OCI-LY7 (cell line): Measurements from ENCODE around the gene RNF157. TPM values are rescaled to one million over a fixed set of nuclear protein-coding genes. Genes with fewer than 3 reads are reported as not detected.
"Not testable (repeated sequence)": the region's sequence is repeated elsewhere in the genome, so short reads cannot be mapped to it uniquely, and the experiment has no call there.

ENCODE experiments used
- BruUV-seq: library from RNA; stranded (reverse); fragments of 400-500 nt; replicated peaks from 2 replicates; lab custom pipeline; 2021; lab: Mats Ljungman, UMichigan
- CTCF ChIA-PET: fragments of 300-600 bp; sonication (Branson Sonifier 250); formaldehyde crosslinking; loops from one replicate; lab custom pipeline; 2022; ENCODE audit warnings: antibody characterized with exemption; ENCODE audit not compliant: unreplicated experiment; lab: Charles Lee
- POLR2A ChIA-PET: fragments of 300-600 bp; sonication (Branson Sonifier 250); formaldehyde crosslinking; loops from one replicate; lab custom pipeline; 2022; ENCODE audit warnings: antibody characterized with exemption; lab: Charles Lee
- DNase-seq: peaks from one replicate; pipeline ENCODE4 v3.0.0-alpha.2; 2015; ENCODE audit warnings: low spot score
- H2AFZ ChIP-seq: fragments of 200-600 bp; sonication (generic), shearing (Covaris generic); 2 replicates; pipeline ENCODE4 v1.6.1; 2014; ENCODE audit warnings: mild to moderate bottlenecking, antibody characterized with exemption, low read length, moderate library complexity
- H3K27ac ChIP-seq: fragments of 200-600 bp; sonication (generic); 2 replicates; pipeline ENCODE4 v1.5.1; 2014; ENCODE audit warnings: mixed run types, low read depth, mild to moderate bottlenecking, moderate library complexity, low read length, inconsistent platforms; ENCODE audit not compliant: poor library complexity, severe bottlenecking
- H3K36me3 ChIP-seq: fragments of 200-600 bp; sonication (generic); 2 replicates; pipeline ENCODE4 v1.6.1; 2014; ENCODE audit warnings: mild to moderate bottlenecking, antibody characterized with exemption, low read length, moderate library complexity, mixed read lengths; ENCODE audit not compliant: insufficient read depth
- H3K4me1 ChIP-seq: fragments of 200-600 bp; sonication (generic); 2 replicates; pipeline ENCODE4 v1.5.1; 2014; ENCODE audit warnings: mild to moderate bottlenecking, low read length; ENCODE audit not compliant: insufficient read depth, poor library complexity, severe bottlenecking
- H3K4me2 ChIP-seq: fragments of 200-600 bp; sonication (generic); 2 replicates; pipeline ENCODE4 v1.6.1; 2014; ENCODE audit warnings: mild to moderate bottlenecking, low read length
- H3K4me3 ChIP-seq: fragments of 200-600 bp; sonication (generic); 2 replicates; pipeline ENCODE4 v1.5.1; 2014; ENCODE audit warnings: mild to moderate bottlenecking, low read depth, low read length; ENCODE audit not compliant: poor library complexity, severe bottlenecking
- H3K79me2 ChIP-seq: fragments of 200-600 bp; sonication (generic); 2 replicates; pipeline ENCODE4 v1.6.1; 2016; ENCODE audit warnings: low read depth, mild to moderate bottlenecking, low read length, moderate library complexity, mixed read lengths; ENCODE audit not compliant: insufficient read depth
- H3K9me2 ChIP-seq: fragments of 200-600 bp; sonication (generic); 2 replicates; pipeline ENCODE4 v1.6.1; 2016; ENCODE audit warnings: mild to moderate bottlenecking, low read length, mixed read lengths; ENCODE audit not compliant: insufficient read depth
- H3K9me3 ChIP-seq: fragments of 200-600 bp; sonication (generic); 2 replicates; pipeline ENCODE4 v1.6.1; 2014; ENCODE audit warnings: mild to moderate bottlenecking, mixed run types, low read length, mixed read lengths
- H4K20me1 ChIP-seq: fragments of 200-600 bp; sonication (generic); 2 replicates; pipeline ENCODE4 v1.6.1; 2014; ENCODE audit warnings: mild to moderate bottlenecking, antibody characterized with exemption, low read length, moderate library complexity, mixed read lengths; ENCODE audit not compliant: insufficient read depth
- CTCF ChIP-seq: fragments of 200-600 bp; sonication (generic); conservative IDR thresholded peaks from 2 replicates; pipeline ENCODE4 v1.5.1; 2014; ENCODE audit warnings: mild to moderate bottlenecking, antibody characterized with exemption, low read length, moderate library complexity, mixed read lengths
- EZH2phosphoT487 ChIP-seq: fragments of 200-600 bp; sonication (generic); IDR thresholded peaks from 2 replicates; pipeline ENCODE4 v1.6.1; 2018; ENCODE audit warnings: low read depth, borderline replicate concordance, mild to moderate bottlenecking, mixed run types, antibody characterized with exemption, low read length, moderate library complexity, mixed read lengths
- intact Hi-C: fragments of 100-400 bp; cut with micrococcal nuclease; formaldehyde crosslinking; loops from one replicate; pipeline ENCODE4 v1.10.0; 2022; ENCODE audit not compliant: unreplicated experiment
- total RNA-seq, 2 experiments: library from RNA; depleted of rRNA in 1 of 2; stranded (reverse); fragments of >200 nt in 1 of 2; shearing (Covaris generic) in 1 of 2; gene quantifications; 2 replicates each; pipeline ENCODE4 v1.2.3, GENCODE V29; 2014 to 2022

RNF157 gene
- total RNA-seq, 2 experiments from 2014 or later: 0.28 to 1.3 TPM

GRCh38 chr17:76207275-76208059 is 32.8 kb downstream of the RNF157 start:
- BruUV-seq: no TSS peak
- Histone ChIP-seq H3K4me2 (peak overlapping the region; percentile 44; the same call in 1 of the 2 replicates), H3K36me3 (no peaks in the 10 kb centered on the region), H3K27ac (peak overlapping the region; percentile 33), H3K4me1 (peaks cover 16% of the 10 kb centered on the region), H3K4me3 (no peak overlapping the region), H4K20me1 (no peaks in the 10 kb centered on the region), H3K9me3 (no peaks in the 10 kb centered on the region), H2AFZ (peak overlapping the region; percentile 75; the same call in 1 of the 2 replicates), H3K79me2 (no peaks in the 10 kb centered on the region), H3K9me2 (no peaks in the 10 kb centered on the region)
- TF ChIP-seq CTCF: no peak
- no peak for TF ChIP-seq EZH2phosphoT487
- intact Hi-C loops: loop anchor here (5.0 kb wide), 1 partner anchor 40 kb away; no protein-coding TSS in a partner anchor
- CTCF ChIA-PET: interaction anchor here (1.1 to 1.3 kb wide), 3 partner anchors 8 to 72 kb away, joined by 3 read pairs; no protein-coding TSS in a partner anchor
- POLR2A ChIA-PET: interaction anchor here (0.6 to 2.1 kb wide), 7 partner anchors 9 to 300 kb away, joined by 3 to 9 read pairs (median 3); partner anchors contain the start of gene UBALD2
- DNase-seq: no peak

DNA sequence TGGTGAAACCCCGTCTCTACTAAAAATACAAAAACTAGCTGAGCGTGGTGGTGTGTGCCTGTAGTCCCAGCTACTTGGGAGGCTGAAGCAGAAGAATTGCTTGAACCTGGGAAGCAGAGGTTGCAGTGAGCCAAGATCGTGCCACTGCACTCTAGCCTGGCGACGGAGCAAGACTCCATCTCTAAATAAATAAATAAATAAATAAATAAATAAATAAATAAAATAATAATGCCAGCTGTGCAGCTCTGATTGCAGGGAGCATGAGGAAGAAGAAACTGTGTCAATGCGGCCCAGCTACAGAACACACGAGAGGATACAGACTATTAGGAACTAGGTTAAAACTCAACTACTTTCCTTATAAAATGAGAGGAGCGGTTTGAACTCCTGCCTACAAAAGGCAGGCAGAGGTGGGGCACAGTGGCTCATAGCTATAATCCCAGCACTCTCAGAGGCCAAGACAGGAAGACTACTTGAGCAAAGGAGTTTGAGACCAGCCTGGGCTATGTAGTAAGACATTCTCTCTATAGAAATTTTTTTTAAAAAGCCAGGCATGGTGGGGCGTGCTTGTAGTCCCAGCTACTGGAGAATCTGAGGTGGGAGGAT is 34.6 kb downstream of the RNF157 start:
- not testable (repeated sequence) for H3K4me2 ChIP-seq, H3K36me3 ChIP-seq, H3K27ac ChIP-seq, DNase-seq, H2AFZ ChIP-seq, H3K79me2 ChIP-seq, BruUV-seq, H3K9me2 ChIP-seq, H4K20me1 ChIP-seq, H3K4me3 ChIP-seq, H3K9me3 ChIP-seq
- ChIA-PET POLR2A (interaction anchor here (0.6 to 1.3 kb wide), 5 partner anchors 12 to 2000 kb away, joined by 3 to 7 read pairs (median 5); no protein-coding TSS in a partner anchor), CTCF (interaction anchor here (0.5 to 1.2 kb wide), 2 partner anchors 12 to 97 kb away, joined by 3 to 5 read pairs; no protein-coding TSS in a partner anchor)
- intact Hi-C loops: loop anchor here (5.0 kb wide), 1 partner anchor 42 kb away; no protein-coding TSS in a partner anchor
- peaks cover 16% of the 10 kb centered on the region for H3K4me1 ChIP-seq

GRCh38 chr17:76204277-76204676 is 36.0 kb downstream of the RNF157 start:
- intact Hi-C loops: no loop called here
- no peak for TF ChIP-seq CTCF
- TF ChIP-seq EZH2phosphoT487: no peak
- no peaks in the 10 kb centered on the region for H3K79me2 ChIP-seq
- H3K27ac ChIP-seq: no peak overlapping the region
- no peaks in the 10 kb centered on the region for H4K20me1 ChIP-seq
- BruUV-seq: no TSS peak
- H3K4me3 ChIP-seq: no peak overlapping the region
- no peaks in the 10 kb centered on the region for H3K36me3 ChIP-seq
- POLR2A ChIA-PET: interaction anchor here (0.5 to 1.3 kb wide), 3 partner anchors 68 to 936 kb away, joined by 3 to 9 read pairs (median 3); no protein-coding TSS in a partner anchor
- DNase-seq: no peak
- CTCF ChIA-PET: no interaction called here
- peaks cover 16% of the 10 kb centered on the region for H3K4me1 ChIP-seq
- H3K4me2 ChIP-seq: no peak overlapping the region
- H3K9me3 ChIP-seq: no peaks in the 10 kb centered on the region
- no peaks in the 10 kb centered on the region for H3K9me2 ChIP-seq
- H2AFZ ChIP-seq: no peak overlapping the region
